OCI-LY7 (cell line): Measurements from ENCODE around the gene CSPG5. TPM values are rescaled to one million over a fixed set of nuclear protein-coding genes. Genes with fewer than 3 reads are reported as not detected.

Experiments used
- BruUV-seq: library from RNA; stranded (reverse); fragments of 400-500 nt; replicated peaks from 2 replicates; lab custom pipeline; 2021; lab: Mats Ljungman, UMichigan
- CTCF ChIA-PET: fragments of 300-600 bp; sonication (Branson Sonifier 250); formaldehyde crosslinking; loops from one replicate; lab custom pipeline; 2022; ENCODE audit warnings: antibody characterized with exemption; ENCODE audit not compliant: unreplicated experiment; lab: Charles Lee
- POLR2A ChIA-PET: fragments of 300-600 bp; sonication (Branson Sonifier 250); formaldehyde crosslinking; loops from one replicate; lab custom pipeline; 2022; ENCODE audit warnings: antibody characterized with exemption; lab: Charles Lee
- DNase-seq: peaks from one replicate; pipeline ENCODE4 v3.0.0-alpha.2; 2015; ENCODE audit warnings: low spot score
- H2AFZ ChIP-seq: fragments of 200-600 bp; sonication (generic), shearing (Covaris generic); 2 replicates; pipeline ENCODE4 v1.6.1; 2014; ENCODE audit warnings: mild to moderate bottlenecking, antibody characterized with exemption, low read length, moderate library complexity
- H3K27ac ChIP-seq: fragments of 200-600 bp; sonication (generic); 2 replicates; pipeline ENCODE4 v1.5.1; 2014; ENCODE audit warnings: mixed run types, low read depth, mild to moderate bottlenecking, moderate library complexity, low read length, inconsistent platforms; ENCODE audit not compliant: poor library complexity, severe bottlenecking
- H3K36me3 ChIP-seq: fragments of 200-600 bp; sonication (generic); 2 replicates; pipeline ENCODE4 v1.6.1; 2014; ENCODE audit warnings: mild to moderate bottlenecking, antibody characterized with exemption, low read length, moderate library complexity, mixed read lengths; ENCODE audit not compliant: insufficient read depth
- H3K4me1 ChIP-seq: fragments of 200-600 bp; sonication (generic); 2 replicates; pipeline ENCODE4 v1.5.1; 2014; ENCODE audit warnings: mild to moderate bottlenecking, low read length; ENCODE audit not compliant: insufficient read depth, poor library complexity, severe bottlenecking
- H3K4me2 ChIP-seq: fragments of 200-600 bp; sonication (generic); 2 replicates; pipeline ENCODE4 v1.6.1; 2014; ENCODE audit warnings: mild to moderate bottlenecking, low read length
- H3K4me3 ChIP-seq: fragments of 200-600 bp; sonication (generic); 2 replicates; pipeline ENCODE4 v1.5.1; 2014; ENCODE audit warnings: mild to moderate bottlenecking, low read depth, low read length; ENCODE audit not compliant: poor library complexity, severe bottlenecking
- H3K79me2 ChIP-seq: fragments of 200-600 bp; sonication (generic); 2 replicates; pipeline ENCODE4 v1.6.1; 2016; ENCODE audit warnings: low read depth, mild to moderate bottlenecking, low read length, moderate library complexity, mixed read lengths; ENCODE audit not compliant: insufficient read depth
- H3K9me2 ChIP-seq: fragments of 200-600 bp; sonication (generic); 2 replicates; pipeline ENCODE4 v1.6.1; 2016; ENCODE audit warnings: mild to moderate bottlenecking, low read length, mixed read lengths; ENCODE audit not compliant: insufficient read depth
- H3K9me3 ChIP-seq: fragments of 200-600 bp; sonication (generic); 2 replicates; pipeline ENCODE4 v1.6.1; 2014; ENCODE audit warnings: mild to moderate bottlenecking, mixed run types, low read length, mixed read lengths
- H4K20me1 ChIP-seq: fragments of 200-600 bp; sonication (generic); 2 replicates; pipeline ENCODE4 v1.6.1; 2014; ENCODE audit warnings: mild to moderate bottlenecking, antibody characterized with exemption, low read length, moderate library complexity, mixed read lengths; ENCODE audit not compliant: insufficient read depth
- EZH2phosphoT487 ChIP-seq: fragments of 200-600 bp; sonication (generic); IDR thresholded peaks from 2 replicates; pipeline ENCODE4 v1.6.1; 2018; ENCODE audit warnings: low read depth, borderline replicate concordance, mild to moderate bottlenecking, mixed run types, antibody characterized with exemption, low read length, moderate library complexity, mixed read lengths
- intact Hi-C: fragments of 100-400 bp; cut with micrococcal nuclease; formaldehyde crosslinking; loops from one replicate; pipeline ENCODE4 v1.10.0; 2022; ENCODE audit not compliant: unreplicated experiment
- total RNA-seq, 2 experiments: library from RNA; depleted of rRNA in 1 of 2; stranded (reverse); fragments of >200 nt in 1 of 2; shearing (Covaris generic) in 1 of 2; gene quantifications; 2 replicates each; pipeline ENCODE4 v1.2.3, GENCODE V29; 2014 to 2022
- TF ChIP-seq, protein P1 (sequence below): fragments of 200-600 bp; sonication (generic); conservative IDR thresholded peaks from 2 replicates; pipeline ENCODE4 v1.5.1; 2014; ENCODE audit warnings: mild to moderate bottlenecking, antibody characterized with exemption, low read length, moderate library complexity, mixed read lengths

Gene CSPG5
- total RNA-seq, 2 experiments from 2014 or later: 0.13 to 0.66 TPM

DNA sequence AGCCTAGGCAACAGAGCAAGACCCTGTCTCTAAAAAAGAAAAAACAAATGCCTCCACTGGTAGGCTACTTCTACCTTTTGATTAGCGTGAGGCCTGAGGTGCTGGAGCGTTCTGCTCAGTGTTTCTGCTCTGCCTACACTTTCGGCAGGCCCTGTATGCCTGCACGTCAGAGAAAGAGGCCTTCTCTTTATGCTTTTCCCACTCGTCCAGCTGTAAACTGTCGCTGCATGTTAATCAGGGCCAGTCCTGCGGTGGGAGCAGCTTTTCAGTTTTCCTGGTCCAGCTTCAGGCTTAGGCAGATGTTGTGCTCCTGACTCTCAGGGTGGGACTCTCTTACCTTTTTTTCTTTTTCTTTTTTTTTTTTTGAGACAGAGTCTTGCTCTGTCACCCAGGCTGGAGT is 25.3 kb downstream of the CSPG5 start:
- POLR2A ChIA-PET: interaction anchor here (1.0 kb wide), 1 partner anchor 272 kb away, joined by 3 read pairs; no protein-coding TSS in a partner anchor

DNA sequence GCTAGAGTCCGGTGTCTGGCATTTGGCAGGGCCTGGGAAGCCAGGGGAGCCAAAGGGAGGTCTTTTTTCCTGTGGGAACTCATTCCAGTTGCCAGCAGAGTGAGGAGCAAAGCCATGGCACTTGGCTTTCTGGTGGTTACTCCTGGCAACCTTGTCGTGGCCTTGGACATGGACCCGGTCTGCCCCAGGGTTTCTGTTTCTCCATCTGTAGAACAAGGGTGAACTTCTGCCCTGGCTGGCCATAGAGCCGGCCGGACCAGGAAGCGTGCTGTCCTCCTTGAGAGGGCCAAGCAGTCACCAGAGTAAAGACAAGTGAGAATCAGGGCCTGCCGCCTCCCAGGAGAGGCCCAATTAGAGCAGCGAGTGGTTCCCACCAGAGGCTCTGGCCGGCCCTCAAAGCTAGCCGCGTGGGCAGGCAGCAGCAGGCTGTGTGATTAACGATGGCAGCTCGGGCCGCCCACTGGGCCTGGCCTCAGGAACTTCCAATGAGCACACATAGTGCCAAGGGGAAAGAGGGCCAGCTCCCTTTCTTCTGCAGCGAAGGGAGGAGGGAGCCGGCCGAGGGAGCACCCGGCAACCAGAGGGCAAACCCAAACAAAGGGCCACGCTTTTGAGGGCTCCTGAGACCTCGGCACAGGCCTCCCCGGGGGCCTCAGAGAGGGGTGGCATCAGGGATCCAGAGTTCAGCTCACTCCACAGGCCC is 36.0 kb downstream of the CSPG5 start:
- intact Hi-C loops: no loop called here
- no peaks in the 10 kb centered on the region for H3K79me2 ChIP-seq
- H3K27ac ChIP-seq: no peak overlapping the region
- BruUV-seq: no TSS peak
- H3K36me3 ChIP-seq: no peaks in the 10 kb centered on the region
- H3K9me2 ChIP-seq: no peaks in the 10 kb centered on the region
- H3K4me3 ChIP-seq: no peak overlapping the region
- no peak overlapping the region for H2AFZ ChIP-seq
- TF ChIP-seq, protein P1, sequence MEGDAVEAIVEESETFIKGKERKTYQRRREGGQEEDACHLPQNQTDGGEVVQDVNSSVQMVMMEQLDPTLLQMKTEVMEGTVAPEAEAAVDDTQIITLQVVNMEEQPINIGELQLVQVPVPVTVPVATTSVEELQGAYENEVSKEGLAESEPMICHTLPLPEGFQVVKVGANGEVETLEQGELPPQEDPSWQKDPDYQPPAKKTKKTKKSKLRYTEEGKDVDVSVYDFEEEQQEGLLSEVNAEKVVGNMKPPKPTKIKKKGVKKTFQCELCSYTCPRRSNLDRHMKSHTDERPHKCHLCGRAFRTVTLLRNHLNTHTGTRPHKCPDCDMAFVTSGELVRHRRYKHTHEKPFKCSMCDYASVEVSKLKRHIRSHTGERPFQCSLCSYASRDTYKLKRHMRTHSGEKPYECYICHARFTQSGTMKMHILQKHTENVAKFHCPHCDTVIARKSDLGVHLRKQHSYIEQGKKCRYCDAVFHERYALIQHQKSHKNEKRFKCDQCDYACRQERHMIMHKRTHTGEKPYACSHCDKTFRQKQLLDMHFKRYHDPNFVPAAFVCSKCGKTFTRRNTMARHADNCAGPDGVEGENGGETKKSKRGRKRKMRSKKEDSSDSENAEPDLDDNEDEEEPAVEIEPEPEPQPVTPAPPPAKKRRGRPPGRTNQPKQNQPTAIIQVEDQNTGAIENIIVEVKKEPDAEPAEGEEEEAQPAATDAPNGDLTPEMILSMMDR: no peak
- no peak for TF ChIP-seq EZH2phosphoT487
- no peaks in the 10 kb centered on the region for H3K4me1 ChIP-seq
- H3K4me2 ChIP-seq: no peak overlapping the region
- POLR2A ChIA-PET: interaction anchor here (0.6 kb wide), 1 partner anchor 77 kb away, joined by 3 read pairs; no protein-coding TSS in a partner anchor
- CTCF ChIA-PET: no interaction called here
- H3K9me3 ChIP-seq: no peaks in the 10 kb centered on the region
- no peak for DNase-seq
- no peaks in the 10 kb centered on the region for H4K20me1 ChIP-seq

More for the DNA sequence above, 25.3 kb downstream of the CSPG5 start:
- no TSS peak for BruUV-seq
- Histone ChIP-seq H3K4me3 (no peak overlapping the region), H4K20me1 (no peaks in the 10 kb centered on the region), H3K36me3 (no peaks in the 10 kb centered on the region), H3K79me2 (no peaks in the 10 kb centered on the region), H3K9me2 (no peaks in the 10 kb centered on the region), H2AFZ (no peak overlapping the region), H3K27ac (no peak overlapping the region), H3K4me1 (no peaks in the 10 kb centered on the region), H3K9me3 (no peaks in the 10 kb centered on the region), H3K4me2 (no peak overlapping the region)
- intact Hi-C loops: no loop called here
- CTCF ChIA-PET: no interaction called here
- DNase-seq: no peak
- no peak for TF ChIP-seq EZH2phosphoT487
- TF ChIP-seq, protein P1: no peak

DNA sequence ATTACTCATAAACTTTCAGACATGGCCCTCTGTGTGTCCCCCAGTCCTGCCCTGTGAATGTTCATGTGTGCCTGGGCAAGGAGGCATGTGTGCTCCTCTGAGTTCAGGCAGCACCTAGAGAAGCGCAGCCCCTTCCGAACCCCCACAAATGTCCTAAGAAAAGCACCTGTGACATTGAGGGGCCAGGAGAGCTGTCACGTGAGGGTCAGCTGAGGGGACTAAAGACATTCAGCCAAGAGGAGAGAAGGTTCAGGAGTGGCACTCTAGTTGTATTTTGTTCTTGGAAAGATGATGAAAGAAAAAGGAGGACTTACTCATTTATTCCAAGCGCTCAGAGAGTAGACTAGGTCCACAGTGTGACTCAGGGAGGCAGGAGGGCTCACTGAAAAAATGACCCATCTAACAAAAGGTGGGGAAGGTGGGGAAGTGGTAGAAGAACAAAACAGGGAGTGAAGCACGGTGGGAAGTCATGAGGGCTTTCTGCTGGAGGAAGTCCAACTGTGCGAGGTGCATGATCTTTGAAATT is 37.0 kb downstream of the CSPG5 start:
- intact Hi-C loops: no loop called here
- Histone ChIP-seq H3K9me3 (no peaks in the 10 kb centered on the region), H2AFZ (no peak overlapping the region), H3K27ac (no peak overlapping the region), H3K79me2 (no peaks in the 10 kb centered on the region), H4K20me1 (no peaks in the 10 kb centered on the region), H3K4me1 (no peaks in the 10 kb centered on the region), H3K4me3 (no peak overlapping the region), H3K4me2 (no peak overlapping the region), H3K9me2 (no peaks in the 10 kb centered on the region), H3K36me3 (no peaks in the 10 kb centered on the region)
- CTCF ChIA-PET: no interaction called here
- no peak for TF ChIP-seq EZH2phosphoT487
- TF ChIP-seq, protein P1: no peak
- no TSS peak for BruUV-seq
- DNase-seq: no peak
- POLR2A ChIA-PET: no interaction called here
